GM23248 (cell line): Measurements from ENCODE around the gene BMERB1.
"Not testable (repeated sequence)": the region's sequence is repeated elsewhere in the genome, so short reads cannot be mapped to it uniquely, and the experiment has no call there.

Experiments
- EZH2 ChIP-seq: fragments of 200-600 bp; sonication (generic); IDR thresholded peaks from 2 replicates; pipeline ENCODE4 v1.6.1; 2018; ENCODE audit warnings: antibody characterized with exemption, mild to moderate bottlenecking; ENCODE audit not compliant: insufficient read depth, poor library complexity, severe bottlenecking
- EZH2phosphoT487 ChIP-seq: fragments of 200-600 bp; sonication (generic); IDR thresholded peaks from 2 replicates; pipeline ENCODE4 v1.6.1; 2018; ENCODE audit warnings: antibody characterized with exemption, moderate library complexity, mild to moderate bottlenecking, low read depth; ENCODE audit not compliant: insufficient read depth

GRCh38 chr16:15430884-15431283 is 3.5 kb upstream of the BMERB1 start:
- not testable (repeated sequence) for TF ChIP-seq EZH2, EZH2phosphoT487
